GM12864 (cell line): ENCODE results near the gene MUC5B.
"Not testable (repeated sequence)": the region's sequence is repeated elsewhere in the genome, so short reads cannot be mapped to it uniquely, and the experiment has no call there.

ENCODE experiments used
- DNase-seq: peaks from one replicate; pipeline ENCODE4 v3.0.0-alpha.2; 2011; ENCODE audit warnings: low read depth
- H3K4me3 ChIP-seq: 2 replicates; pipeline ENCODE4 v1.5.1; 2011; ENCODE audit warnings: mild to moderate bottlenecking, low read depth, low read length, control low read depth
- TF ChIP-seq, protein P1 (sequence below): IDR thresholded peaks from 2 replicates; pipeline ENCODE4 v1.5.1; 2011; ENCODE audit warnings: low read depth, mild to moderate bottlenecking, moderate library complexity, low read length, control low read depth, inconsistent platforms; ENCODE audit errors: missing control alignments

Gene MUC5B

DNA sequence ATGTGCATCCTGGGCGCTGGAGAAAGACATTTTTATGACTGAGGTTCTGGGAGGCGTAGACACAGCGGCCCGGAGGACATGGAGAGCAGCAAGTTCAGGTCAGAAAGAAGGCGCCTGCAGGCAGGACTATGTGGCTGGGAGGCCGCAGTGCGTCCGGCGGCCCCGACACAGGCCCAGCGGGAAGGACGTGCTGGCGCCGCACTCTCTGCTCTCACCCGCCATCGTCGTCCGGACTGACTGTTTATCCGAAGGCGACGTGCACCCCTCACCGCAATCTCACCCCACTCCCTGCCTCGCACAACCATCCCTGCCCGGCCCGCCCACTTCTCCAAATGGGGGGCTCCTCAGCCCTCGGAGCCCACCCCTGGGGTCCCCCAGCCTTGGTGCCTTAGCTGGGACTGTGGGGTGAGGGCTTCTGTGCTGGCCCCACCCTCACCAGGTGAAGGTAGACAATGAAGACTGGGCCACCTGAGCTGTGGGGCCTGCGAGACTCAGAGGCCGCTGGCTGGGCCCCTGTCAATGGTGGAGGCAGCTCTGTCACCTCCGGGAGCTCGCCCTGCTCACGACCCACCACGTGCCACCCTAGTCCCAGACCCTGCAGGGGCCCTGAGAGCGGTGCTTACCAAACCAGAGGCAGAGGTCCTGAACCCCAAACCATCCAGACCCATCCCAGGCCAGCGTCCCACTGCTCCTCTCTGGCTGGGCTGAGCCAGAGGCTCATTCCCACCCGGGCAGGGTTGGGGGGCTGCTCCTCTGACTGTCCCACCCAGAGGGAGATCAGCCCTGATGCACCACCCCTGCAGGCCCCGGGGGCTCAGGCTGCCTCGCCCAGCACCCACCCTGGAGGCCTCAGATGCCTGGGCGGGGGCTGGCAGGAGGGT lies 16.2 kb upstream of the MUC5B start:
- H3K4me3 ChIP-seq = no peak overlapping the region
- DNase-seq = no peak
- TF ChIP-seq, protein P1, sequence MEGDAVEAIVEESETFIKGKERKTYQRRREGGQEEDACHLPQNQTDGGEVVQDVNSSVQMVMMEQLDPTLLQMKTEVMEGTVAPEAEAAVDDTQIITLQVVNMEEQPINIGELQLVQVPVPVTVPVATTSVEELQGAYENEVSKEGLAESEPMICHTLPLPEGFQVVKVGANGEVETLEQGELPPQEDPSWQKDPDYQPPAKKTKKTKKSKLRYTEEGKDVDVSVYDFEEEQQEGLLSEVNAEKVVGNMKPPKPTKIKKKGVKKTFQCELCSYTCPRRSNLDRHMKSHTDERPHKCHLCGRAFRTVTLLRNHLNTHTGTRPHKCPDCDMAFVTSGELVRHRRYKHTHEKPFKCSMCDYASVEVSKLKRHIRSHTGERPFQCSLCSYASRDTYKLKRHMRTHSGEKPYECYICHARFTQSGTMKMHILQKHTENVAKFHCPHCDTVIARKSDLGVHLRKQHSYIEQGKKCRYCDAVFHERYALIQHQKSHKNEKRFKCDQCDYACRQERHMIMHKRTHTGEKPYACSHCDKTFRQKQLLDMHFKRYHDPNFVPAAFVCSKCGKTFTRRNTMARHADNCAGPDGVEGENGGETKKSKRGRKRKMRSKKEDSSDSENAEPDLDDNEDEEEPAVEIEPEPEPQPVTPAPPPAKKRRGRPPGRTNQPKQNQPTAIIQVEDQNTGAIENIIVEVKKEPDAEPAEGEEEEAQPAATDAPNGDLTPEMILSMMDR = no peak

DNA sequence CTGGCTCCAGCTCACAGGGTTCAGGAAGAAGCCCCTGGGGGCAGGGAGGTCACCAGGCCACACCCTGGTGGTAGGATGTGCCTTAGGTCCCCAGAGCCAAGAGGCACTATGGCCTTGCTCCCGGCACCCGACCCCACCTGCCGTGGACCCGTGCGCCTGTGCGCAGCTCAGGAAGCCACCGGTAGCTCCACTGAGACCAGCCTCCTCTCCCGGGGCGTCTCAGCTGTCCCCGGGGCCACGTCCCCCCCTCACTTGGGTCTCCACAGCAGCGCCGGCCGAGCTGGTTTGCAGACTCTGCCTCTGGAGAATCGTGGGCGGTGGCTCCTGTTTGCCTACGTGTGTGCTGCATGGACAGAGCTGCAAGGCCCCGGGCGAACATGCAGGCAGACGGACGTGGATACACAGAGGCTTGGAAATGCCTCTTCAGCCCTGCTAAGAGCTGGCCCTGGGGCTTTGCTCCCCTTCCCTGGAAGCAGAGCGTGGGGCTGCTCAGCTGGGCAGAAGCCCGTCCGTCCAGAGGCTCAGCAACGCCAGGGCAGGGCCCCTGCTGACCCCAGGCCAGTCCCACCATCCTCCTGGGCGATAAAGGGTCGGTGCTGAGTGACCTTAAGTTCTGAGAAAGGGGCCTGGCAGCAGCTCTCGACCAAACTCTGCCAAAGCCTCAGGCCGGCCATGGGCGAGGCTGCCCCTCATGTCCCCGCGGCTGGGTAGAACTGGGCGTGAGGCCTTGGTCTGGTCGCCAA lies 15.3 kb upstream of the MUC5B start:
- H3K4me3 ChIP-seq = no peak overlapping the region
- TF ChIP-seq, protein P1 = no peak
- no peak for DNase-seq

DNA sequence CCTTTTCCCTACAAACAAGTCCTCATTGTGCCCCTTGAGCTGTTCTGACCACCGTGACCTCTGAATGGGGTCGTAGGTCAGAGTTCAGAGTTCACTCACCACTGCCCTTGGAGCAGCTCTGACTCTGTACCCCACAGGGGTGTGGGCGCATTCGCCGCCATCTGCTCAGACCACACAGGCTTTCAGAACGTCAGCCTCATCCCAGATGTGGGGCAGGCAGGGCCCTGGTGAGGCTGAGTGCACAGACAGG lies 14.8 kb upstream of the MUC5B start:
- TF ChIP-seq, protein P1 = no peak
- DNase-seq = no peak
- no peak overlapping the region for H3K4me3 ChIP-seq

DNA sequence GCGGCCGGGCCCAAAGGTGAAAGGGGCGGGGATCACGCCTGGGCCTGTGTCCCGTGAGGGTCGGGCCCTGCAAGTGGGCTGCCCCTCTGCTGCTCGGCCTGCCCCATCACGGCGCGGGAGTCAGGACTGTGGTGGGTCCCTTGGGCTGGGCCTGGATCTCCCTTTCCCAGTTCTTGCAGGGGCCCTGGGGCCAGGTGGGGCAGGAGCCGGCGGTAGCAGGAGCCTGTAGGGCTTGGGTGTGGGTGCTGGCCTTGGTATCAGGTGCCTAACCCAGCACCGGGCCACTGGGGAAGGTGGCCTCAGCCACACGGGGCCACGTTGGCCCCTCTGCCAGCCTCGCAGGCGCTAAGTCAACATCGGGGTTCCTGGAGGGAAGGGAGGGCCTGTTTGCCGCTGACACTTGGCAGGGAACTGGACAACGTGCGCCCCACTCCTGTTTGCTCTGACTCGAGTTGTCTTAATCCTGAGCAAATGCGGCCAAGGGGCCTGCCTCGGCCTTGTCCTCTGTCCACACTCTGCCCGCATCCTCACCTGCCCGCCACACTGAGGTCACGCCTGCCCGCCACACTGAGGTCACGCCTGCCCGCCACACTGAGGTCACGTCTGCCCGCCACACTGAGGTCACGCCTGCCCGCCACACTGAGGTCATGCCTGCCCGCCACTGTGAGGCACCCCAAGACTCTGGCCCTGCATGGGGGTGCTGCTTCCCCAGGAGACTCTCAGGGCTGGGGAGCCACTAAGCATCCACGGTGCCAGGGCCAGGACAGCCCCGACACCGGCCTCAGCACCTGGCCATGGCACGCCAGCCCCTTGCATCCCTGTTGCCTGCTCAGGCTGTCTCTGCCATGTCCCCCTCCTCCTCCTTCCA lies 14.2 kb upstream of the MUC5B start:
- no peak overlapping the region for H3K4me3 ChIP-seq
- no peak for DNase-seq
- TF ChIP-seq, protein P1 = no peak

DNA sequence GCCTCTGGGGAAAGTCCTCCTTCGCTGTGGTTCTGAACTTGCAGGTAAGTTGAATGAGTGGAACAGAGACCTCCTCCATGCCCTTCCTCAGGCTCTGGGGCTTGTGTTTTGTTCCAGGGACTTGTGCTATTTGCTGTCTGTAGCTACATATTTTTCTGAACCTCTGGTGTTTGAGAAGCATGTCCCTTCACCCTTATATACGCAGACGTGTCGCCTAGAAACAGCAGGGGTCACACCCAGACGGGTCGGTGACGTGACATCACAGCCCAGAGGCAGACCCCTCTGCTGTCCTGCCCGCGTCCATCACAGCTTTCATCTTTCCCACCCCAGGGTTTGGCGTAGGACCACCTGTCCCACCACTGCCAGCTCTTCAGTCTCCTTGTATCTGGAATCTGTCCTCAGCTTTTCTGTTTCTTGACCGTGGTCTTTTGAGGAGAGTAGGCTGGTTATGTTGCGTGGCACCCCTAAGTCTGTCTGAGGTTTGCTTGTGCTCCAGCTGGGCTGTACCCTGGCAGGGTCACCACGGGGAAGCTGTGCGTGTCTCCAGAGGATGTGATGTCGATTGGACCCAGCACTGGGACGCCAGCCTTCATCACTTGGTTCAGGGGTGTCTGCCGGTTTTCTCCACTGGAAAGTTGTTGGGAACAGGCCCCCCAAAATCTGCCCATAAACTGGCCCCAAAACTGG lies 13.4 kb upstream of the MUC5B start:
- DNase-seq = no peak
- TF ChIP-seq, protein P1 = no peak
- no peak overlapping the region for H3K4me3 ChIP-seq

DNA sequence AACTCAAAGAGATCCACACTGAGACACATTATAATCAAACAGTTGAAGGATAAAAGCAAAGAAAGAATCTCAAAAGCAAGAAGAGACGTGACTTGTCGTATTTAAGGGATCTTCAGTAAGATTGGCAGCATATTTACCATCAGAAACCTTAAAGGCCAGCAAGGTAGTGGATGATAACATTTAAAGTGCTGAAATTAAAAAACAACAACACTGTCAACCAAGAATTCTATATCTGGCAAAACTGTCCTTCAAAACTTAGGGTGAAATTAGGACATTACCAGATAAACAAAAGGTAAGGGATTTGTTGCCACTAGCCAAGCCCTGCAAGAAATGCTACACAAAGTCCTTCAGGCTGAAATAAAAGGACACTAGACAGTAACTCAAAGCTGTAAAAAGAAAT lies 11.0 kb upstream of the MUC5B start:
- TF ChIP-seq, protein P1 = no peak
- H3K4me3 ChIP-seq = no peak overlapping the region
- no peak for DNase-seq

DNA sequence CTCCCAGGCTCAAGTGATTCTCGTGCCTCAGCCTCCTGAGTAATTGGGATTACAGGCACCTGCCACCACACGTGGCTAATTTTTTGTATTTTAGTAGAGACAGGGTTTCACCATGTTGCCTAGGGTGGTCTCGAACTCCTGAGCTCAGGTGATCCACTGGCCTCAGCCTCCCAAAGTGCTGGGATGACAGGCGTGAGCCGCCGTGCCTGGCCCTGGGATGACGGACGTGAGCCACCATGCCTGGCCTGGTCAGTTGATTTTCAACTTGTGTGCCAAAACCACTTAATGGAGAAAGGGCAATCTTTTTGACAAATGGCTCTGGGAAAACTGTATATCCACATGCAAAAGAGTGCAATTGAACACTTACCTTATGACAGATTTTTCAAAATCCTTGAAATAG lies 7.0 kb upstream of the MUC5B start:
- not testable (repeated sequence) for H3K4me3 ChIP-seq, DNase-seq
